T follicular helper cell (primary cell): Measurements from ENCODE around the gene C5orf22.
"Not testable (repeated sequence)": the region's sequence is repeated elsewhere in the genome, so short reads cannot be mapped to it uniquely, and the experiment has no call there.

Experiments
- DNase-seq: peaks from one replicate; pipeline ENCODE4 v3.0.0-alpha.2; 2020; ENCODE audit warnings: low read depth
- total RNA-seq, 2 experiments: gene quantifications; one replicate each; lab custom pipeline; 2026; lab: John Stamatoyannopoulos, UW

The C5orf22 gene
- 30.5 to 42.4 reads per million in 2 experiments for total RNA-seq

GRCh38 chr5:31531888-31532547 is at the start of gene C5orf22, which contains the start of gene DROSHA:
Gene C5orf22 (plus strand): TSS chr5:31532301. CDS start chr5:31532393, 92 bp downstream.
Gene DROSHA (minus strand): TSS chr5:31532093. CDS start chr5:31529059, 3,034 bp downstream.
- peak; percentile 87 for DNase-seq

- DNase-seq = no peak
Observed at GRCh38 chr5:31485376-31486207, 46.5 kb upstream of the C5orf22 start.

GRCh38 chr5:31486441-31486840 is 45.7 kb upstream of the C5orf22 start:
- no peak for DNase-seq

GRCh38 chr5:31487506-31487905 is 44.6 kb upstream of the C5orf22 start:
- DNase-seq = no peak

- no peak for DNase-seq
Observed at GRCh38 chr5:31492869-31493268, 39.2 kb upstream of the C5orf22 start.

GRCh38 chr5:31495336-31495735 is 36.8 kb upstream of the C5orf22 start:
- DNase-seq = no peak

- no peak for DNase-seq
Observed at GRCh38 chr5:31496301-31496700, 35.8 kb upstream of the C5orf22 start.

- DNase-seq = no peak
Observed at GRCh38 chr5:31496891-31497290, 35.2 kb upstream of the C5orf22 start.

- no peak for DNase-seq
Observed at GRCh38 chr5:31500256-31500655, 31.8 kb upstream of the C5orf22 start.

GRCh38 chr5:31502506-31502905 is 29.6 kb upstream of the C5orf22 start:
- DNase-seq = no peak

- DNase-seq = no peak
Observed at GRCh38 chr5:31504529-31504928, 27.6 kb upstream of the C5orf22 start.

GRCh38 chr5:31511305-31511704 is 20.8 kb upstream of the C5orf22 start:
- no peak for DNase-seq

- no peak for DNase-seq
Observed at GRCh38 chr5:31516802-31517201, 15.3 kb upstream of the C5orf22 start.

GRCh38 chr5:31523041-31523440 is 9.1 kb upstream of the C5orf22 start:
- no peak for DNase-seq

- DNase-seq = no peak
Observed at GRCh38 chr5:31530541-31531265, 1.4 kb upstream of the C5orf22 start.

GRCh38 chr5:31531543-31531887 is 586 bp upstream of the C5orf22 start:
- DNase-seq = no peak

GRCh38 chr5:31534527-31535046 is 2.5 kb downstream of the C5orf22 start:
- no peak for DNase-seq

- DNase-seq = no peak
Observed at GRCh38 chr5:31536873-31537272, 4.8 kb downstream of the C5orf22 start.

- no peak for DNase-seq
Observed at GRCh38 chr5:31537349-31537748, 5.2 kb downstream of the C5orf22 start.

GRCh38 chr5:31537851-31538250 is 5.8 kb downstream of the C5orf22 start:
- DNase-seq = no peak

GRCh38 chr5:31549114-31549513 is 17.0 kb downstream of the C5orf22 start:
- DNase-seq = not testable (repeated sequence)

GRCh38 chr5:31551878-31552277 is 19.8 kb downstream of the C5orf22 start:
- no peak for DNase-seq
